ENCODE results near the gene CAMP.

CAMP gene, protein sequence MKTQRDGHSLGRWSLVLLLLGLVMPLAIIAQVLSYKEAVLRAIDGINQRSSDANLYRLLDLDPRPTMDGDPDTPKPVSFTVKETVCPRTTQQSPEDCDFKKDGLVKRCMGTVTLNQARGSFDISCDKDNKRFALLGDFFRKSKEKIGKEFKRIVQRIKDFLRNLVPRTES

DNA sequence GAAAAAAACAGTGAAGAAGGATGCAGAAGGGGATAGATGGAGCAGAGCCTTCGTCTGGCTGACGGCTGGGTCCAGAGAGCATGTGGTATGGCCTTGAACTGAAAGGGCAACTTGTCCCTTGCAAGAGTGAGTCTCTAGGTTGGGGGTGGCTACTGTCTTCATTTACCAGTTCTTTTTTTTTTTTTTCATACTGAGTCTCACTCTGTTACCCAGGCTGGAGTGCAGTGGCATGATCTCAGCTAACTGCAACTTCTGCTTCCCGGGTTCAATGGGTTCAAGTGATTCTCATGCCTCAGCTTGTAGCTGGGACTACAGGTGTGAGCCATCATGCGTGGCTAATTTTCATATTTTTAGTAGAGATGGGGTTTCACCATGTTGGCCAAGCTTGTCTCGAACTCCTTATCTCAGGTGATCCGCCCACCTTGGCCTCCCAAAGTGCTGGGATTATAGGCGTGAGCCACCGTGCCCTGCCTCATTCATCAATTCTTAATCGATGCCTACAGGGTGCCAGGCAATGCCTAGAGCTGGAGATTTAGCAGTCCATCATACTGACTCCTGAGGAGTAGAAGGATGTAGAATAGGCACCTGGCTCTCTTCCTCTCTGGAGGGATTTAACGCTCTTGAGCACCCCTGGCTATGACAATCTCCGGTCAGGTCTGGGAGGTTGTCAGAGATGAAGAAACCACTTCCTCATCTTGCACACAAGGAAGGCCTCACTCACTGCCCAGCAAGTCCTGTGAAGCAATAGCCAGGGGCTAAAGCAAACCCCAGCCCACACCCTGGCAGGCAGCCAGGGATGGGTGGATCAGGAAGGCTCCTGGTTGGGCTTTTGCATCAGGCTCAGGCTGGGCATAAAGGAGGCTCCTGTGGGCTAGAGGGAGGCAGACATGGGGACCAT is at the start of gene CAMP:
CAMP (plus strand) TSS at position 880 of the 898 bp plus-strand sequence; CDS start at position 897, 17 bp downstream.
- peak; percentile 91 for FAIRE-seq
- peak; percentile 58 for DNase-seq (ENCODE audit: extremely low spot score, insufficient read length, low read depth)

DNA sequence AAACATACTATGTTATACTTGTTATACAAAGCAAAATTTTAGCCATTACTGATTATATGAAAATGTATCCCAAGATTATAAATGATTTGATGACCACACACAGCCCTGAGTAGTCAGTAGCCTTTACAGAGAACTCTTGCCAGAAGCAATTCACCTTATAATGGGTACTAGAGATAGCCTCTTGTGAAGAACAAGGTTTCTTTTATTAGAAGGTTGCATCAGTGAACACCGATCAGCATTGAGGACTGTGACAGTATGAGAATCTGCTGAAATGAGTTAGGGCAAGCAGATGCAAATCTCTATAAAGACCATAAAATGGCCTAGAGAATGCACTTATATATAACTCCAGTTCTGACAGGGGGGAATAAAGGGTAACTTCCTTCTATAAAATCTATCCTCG is 45.2 kb upstream of the CAMP start:
- DNase-seq (ENCODE audit: extremely low spot score, insufficient read length, low read depth) = no peak
- no peak for FAIRE-seq

DNA sequence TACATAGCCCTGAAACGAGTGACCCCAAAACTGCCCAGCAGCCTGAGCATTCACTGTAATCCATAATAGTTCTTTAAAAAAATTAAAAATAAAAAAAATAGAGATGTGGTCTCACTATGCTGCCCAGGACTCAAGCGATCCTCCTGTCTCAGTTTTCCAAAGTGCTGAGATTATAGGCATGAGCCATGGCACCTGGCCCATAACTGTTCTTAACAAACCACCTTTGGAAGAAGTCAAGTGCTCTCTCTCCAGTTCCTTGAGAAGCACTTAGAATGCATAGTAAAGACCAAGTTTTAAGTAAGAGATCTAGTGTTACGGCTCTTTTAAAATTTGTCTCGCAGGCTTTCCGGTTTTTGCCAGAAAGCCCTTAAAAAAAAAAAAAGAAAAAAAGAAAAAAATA is 43.3 kb upstream of the CAMP start:
- no peak for FAIRE-seq
- DNase-seq (ENCODE audit: extremely low spot score, insufficient read length, low read depth) = no peak

DNA sequence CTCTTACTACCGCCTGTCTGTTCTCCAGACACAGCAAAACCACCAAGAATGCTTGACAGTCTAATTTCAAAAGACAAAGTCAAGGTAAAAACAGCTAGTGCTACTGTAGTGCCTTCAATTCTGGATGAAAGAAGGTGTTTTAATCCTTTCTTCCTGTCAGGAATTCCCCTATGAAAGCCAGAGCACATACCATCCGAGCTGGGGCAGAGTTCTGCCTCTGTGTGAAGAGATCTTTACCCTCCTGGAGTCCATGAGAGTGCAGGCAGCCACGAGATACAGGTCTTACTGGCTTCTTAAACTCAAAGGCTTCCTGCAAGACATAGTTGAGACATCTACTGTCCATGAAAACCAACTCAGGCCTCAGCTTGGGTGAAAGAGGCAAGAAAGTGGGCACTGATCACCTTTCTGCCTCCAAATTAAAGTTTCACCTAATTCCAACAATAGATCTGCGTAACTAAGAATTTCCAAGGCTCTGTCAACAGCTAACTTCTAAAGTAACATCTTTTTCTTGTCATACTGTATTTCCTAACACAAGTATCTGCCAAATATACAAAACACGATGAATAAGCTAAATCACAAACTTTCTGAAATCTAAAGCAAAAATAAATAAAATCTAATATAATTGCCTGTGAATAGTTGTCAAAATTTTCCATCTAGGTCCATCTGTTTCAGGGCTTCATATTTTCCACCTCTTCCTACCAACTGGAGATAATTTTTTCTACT is 42.6 kb upstream of the CAMP start:
- FAIRE-seq (no peak), DNase-seq (ENCODE audit: extremely low spot score, insufficient read length, low read depth) (no peak)

DNA sequence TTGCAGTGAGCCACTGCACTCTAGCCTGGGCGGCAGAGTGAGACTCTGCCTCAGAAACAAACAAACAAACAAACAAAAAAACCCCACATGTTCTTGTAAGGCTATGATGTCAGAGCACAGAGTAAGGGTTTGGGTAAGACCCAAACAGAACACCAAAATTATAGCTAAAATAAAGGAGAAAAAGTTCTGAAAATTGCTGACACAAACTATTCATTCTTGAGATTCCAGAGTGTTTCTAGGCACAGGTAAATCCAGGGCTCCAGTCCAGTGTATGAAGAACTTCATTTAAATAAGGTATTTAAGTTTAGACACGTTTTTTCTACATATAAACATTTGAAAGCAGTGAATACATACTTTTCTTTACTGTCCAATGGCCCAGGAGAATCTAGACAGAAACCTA is 39.0 kb upstream of the CAMP start:
- DNase-seq (ENCODE audit: extremely low spot score, insufficient read length, low read depth) (no peak), FAIRE-seq (no peak)

DNA sequence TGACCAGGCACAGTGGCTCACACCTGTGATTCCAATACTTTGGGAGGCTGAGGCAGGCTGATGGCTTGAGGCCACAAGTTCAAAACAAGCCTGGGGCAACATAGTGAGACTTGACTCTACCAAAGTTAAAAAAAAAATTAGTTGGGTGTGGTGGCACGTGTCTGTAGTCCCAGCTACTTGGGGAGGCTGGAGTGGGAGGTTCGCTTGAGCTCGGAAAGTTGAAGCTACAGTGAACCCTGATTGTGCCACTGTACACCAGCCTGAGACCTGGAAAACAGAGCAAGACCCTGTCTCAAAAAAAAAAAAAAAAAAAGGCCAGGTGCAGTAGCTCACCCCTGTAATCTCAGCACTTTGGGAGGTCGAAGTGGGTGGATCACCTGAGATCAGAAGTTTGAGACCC is 38.2 kb upstream of the CAMP start:
- FAIRE-seq = no peak
- DNase-seq (ENCODE audit: extremely low spot score, insufficient read length, low read depth) = no peak

DNA sequence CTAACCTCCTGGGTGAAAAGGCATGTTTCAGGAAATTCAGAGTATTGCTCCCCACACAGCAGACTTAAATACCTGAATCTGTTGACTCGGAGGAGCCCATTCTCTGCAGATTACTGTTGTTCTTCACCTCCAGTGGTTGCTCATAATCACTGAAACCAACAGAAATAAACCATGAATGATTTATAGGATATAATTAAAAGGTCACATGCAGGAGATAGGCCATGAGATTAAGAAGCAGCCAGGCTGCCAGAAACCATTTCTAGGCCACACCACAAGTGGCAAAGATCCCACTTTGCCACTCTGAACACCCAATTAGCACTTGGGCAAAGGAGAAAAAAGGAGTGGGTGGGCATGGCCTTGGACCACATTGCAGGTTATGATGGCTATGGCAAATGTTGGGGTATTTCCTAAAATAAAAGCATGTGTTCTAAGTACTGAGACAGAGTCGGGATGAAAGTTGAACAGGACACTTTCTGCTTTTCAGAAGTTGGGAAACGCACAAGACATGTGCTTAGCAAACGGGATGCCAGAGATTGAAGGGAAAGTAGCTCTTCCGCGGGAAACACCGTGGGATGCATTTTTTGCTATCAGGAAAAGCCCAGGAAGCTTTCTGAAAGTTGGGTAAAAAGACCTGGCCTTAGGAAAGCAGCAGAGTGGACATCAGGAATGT is 36.5 kb upstream of the CAMP start:
- DNase-seq (ENCODE audit: extremely low spot score, insufficient read length, low read depth) = no peak

DNA sequence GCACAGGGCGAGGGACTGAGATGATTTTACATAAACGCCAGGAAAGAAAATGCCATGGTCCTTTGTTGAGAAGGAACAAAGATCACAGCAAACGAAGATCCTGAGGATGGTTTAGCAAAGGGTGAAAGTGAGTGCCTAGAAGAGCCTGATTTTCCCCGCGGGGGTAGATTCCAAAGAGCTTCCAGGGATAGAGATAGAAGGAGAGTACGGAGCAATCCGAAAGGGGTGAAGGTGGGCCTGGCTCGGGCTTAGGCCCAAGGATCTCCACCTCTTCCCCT is 36.1 kb upstream of the CAMP start:
- FAIRE-seq = no peak
- DNase-seq (ENCODE audit: extremely low spot score, insufficient read length, low read depth) = no peak

More for the DNA sequence above, 36.5 kb upstream of the CAMP start:
- FAIRE-seq = no peak

DNA sequence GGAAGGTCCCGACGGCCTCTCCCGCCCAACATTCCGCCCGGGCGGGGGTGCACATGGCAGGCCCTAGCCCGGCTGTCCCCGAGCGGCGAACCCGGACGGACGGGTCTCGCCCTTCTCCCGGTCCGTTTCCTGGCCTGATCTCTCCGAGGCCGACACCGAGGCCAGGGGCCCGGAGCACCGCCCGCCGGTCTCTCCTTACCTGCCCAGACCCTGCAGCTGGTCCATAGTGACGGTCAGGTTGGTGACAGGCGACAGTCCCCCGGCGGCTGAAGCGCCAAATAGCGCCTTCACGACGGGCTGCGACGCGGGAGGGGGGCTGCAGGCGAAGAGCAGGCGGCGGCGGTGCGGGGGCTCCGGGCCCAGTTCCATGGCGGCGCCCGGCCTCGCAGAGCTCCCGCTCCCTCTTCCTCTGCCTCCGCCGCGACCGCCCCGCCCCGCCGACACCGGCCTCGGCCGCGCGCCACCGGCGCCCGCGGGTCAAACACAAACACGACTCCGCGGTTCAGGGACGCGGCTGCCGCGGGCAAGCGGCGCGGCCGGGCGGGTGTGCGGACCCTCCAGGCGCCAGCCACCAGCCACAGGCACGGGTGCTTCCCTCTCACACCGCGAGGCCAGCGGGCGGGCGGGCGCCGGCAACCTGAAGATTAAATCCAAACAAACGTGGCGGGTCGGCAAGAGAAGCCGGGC is 35.6 kb upstream of the CAMP start:
- FAIRE-seq (no peak), DNase-seq (ENCODE audit: extremely low spot score, insufficient read length, low read depth) (no peak)

DNA sequence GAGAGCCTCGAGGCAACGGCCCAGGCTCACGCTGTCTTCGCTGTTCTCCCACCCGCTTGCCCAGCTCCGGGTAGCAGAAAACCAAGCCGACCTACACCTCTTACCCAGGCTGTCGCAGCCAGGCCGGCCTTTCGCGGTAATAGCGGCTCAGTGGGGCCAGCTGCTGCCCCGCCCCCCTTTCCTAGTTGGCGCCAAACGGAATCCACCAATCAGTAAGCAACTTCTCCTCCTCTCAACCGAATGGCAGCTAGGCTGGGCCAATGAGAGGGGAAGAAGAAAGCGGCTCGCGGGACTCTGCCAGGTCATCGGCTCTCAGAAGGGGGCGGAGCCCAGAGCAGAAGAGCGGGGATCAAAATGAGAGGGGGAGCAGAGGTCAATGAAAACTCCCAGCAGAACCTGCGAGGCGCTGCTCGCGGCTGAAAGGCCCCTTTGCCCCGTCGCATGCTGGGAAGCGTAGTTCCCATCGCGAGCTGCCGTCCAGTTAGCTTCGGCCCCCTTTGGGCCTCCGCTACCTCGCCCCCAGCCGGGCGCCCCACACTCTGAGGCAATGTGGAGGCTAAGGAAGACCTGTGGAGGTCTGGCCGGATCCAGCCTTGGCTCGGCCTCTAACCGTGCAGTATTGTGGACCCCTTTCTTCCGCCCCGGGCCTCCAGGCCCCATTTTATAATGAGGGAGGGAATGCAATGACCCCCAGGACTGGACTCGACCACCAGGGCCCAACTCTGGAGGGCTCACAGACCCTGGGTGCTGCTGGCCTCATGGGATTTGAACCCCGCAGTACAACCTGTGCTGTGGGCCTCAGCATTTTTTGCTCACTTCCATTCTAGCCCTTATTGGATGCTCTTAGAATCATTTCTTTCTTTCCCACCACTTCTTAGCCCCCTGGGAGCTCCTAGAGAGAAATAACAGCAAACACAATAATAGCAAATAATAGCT is 34.8 kb upstream of the CAMP start, which contains the start of gene CDC25A:
CDC25A (minus strand) TSS at position 152 of the 936 bp plus-strand sequence. CDS start 470 bp downstream, outside the sequence.
- peak; percentile 99 for FAIRE-seq

DNA sequence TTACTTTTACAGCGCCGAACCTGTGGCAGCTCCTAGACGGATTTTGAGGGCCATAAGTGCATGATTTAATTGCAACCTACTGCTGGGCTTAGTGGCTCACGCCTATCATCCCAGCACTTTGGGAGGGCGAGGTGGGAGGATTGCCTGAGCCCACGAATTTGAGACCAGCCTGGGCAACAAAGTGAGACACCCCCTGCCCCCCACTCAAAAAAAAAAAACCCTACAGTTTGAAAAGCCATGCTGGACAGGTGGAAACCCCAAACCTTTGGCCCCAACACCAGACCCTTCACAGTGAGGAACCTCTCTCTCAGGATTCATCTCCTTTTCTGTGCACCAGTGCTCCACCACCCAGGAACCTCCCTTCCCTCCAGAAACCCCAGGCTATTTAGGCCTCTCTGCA is 34.0 kb upstream of the CAMP start:
- FAIRE-seq = no peak

More for the DNA sequence above, 34.8 kb upstream of the CAMP start, which contains the start of gene CDC25A:
- peak; percentile 94 for DNase-seq (ENCODE audit: extremely low spot score, insufficient read length, low read depth)

DNA sequence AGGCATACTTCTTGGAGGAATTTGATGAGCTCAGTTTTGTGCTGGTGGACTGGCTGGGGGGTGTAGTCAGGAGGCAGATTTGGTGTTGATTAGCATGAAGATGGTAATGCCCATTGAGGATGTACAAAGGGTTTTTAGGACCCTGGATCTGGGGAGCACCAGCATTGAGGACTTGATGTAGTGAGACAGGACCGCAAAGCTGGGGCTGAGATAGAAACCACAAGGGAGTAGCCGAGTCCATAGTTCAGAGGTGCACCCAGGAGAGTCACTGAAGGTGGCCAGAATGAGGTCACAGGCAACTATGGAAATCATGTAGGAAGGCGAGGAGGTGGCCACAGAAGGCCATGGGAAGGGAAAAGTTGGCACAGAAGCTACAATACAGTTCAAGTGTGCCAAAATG is 32.4 kb upstream of the CAMP start:
- FAIRE-seq = no peak

More for the DNA sequence above, 34.0 kb upstream of the CAMP start:
- no peak for DNase-seq (ENCODE audit: extremely low spot score, insufficient read length, low read depth)

DNA sequence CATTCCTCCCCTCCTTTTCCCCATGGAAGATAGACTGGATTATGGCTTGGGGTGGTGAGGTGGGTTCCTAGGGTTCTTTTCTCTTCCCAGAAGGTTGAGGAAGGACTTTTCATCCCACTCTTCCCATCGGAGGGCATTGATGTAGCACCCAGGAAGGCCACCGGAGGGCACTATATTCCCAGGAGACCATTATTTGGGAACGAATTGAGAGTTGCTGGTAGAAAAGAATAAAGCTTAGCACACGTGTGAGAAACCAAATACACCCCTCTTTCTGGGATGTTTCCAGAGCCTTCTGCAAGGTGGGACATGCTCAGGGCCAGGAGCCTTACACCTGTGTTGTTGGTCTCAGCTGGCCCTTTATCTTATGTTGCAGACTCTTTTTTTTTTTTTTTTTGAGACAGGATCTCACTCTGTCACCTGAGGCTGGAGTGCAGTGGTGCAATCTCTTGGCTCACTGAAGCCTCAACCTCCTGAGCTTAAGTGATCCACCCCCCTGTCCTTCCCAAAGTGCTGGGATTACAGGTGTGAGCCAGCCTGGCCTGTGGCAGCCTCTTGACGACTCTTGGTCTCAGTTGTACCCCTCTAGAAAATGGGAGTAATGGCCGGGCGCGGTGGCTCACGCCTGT is 28.7 kb upstream of the CAMP start:
- DNase-seq (ENCODE audit: extremely low spot score, insufficient read length, low read depth) = peak; percentile 32
- FAIRE-seq = peak; percentile 84

More for the DNA sequence above, 32.4 kb upstream of the CAMP start:
- no peak for DNase-seq (ENCODE audit: extremely low spot score, insufficient read length, low read depth)

DNA sequence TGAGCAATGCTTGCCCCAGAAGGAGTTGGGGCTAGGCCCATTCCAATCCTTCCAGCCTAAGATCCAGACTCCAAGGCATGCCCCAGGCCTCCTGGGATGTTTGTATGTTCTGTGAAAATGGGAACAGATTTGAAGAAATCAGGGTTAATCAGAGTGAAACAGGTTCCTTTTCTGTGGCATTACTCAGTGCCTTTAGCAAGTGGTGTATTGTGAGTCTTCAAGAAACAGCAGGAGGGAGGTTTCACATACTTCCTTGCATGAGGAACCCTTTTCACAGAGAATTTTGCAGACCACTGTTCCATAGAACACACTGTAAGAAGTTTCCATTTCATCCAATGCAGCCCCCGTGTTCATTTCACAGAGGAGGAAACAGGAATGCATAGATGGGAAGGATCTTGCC is 26.7 kb upstream of the CAMP start:
- FAIRE-seq (no peak), DNase-seq (ENCODE audit: extremely low spot score, insufficient read length, low read depth) (no peak)

DNA sequence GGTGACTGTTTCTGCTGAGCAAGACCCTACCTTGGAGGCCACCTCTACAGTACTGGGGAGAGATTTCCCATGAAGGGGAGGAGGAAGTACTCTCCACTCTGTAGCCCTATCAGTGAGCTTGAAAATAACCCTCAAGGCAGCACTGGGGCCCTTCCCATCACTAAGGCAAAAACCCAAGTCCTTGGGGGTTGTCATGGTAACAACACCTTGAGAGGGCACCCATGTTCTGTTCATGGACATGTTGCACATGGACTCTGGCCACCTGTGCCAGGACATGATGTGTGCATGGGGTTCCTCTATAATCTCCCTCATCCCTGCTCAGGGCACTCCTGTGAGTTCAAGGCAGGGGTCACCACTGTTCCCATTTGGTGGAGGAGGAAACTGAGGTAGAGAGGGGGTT is 24.2 kb upstream of the CAMP start:
- FAIRE-seq (no peak), DNase-seq (ENCODE audit: extremely low spot score, insufficient read length, low read depth) (no peak)

DNA sequence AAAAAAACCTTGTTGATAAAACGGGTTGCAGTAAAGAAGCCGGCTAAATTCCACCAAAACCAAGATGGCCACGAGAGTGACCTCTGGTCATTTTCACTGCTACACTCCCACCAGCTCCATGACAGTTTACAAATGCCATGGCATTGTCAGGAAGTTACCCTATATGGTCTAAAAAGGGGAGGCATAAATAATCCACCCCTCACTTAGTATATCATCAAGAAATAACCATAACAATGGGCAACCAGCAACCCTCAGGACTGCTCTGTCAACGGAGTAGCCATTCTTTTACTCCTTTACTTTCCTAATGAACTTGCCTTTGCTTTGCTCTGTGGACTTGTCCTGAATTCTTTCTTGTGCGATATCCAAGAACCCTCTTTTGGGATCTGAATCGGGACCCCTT is 20.7 kb upstream of the CAMP start:
- FAIRE-seq (no peak), DNase-seq (ENCODE audit: extremely low spot score, insufficient read length, low read depth) (no peak)

DNA sequence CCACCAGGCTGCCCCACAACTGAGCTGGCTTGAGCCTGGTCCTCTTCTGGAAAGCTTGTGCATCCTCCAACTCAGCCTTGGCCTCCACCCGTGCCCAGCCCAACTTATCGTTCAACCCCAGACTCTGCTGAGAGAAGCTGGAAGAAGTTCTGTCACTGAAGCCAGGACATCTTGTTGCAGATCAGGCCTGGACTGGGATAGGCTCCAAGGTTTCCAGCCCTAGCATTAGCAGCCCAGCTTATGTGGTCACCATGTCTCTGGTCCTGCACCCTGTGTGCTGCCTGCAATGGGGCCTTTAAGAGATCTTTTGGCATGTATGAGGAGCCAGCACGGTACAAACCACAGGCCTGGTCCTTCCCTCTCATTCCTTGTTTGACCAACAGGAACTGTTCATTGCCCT is 15.2 kb upstream of the CAMP start:
- FAIRE-seq (no peak), DNase-seq (ENCODE audit: extremely low spot score, insufficient read length, low read depth) (no peak)

DNA sequence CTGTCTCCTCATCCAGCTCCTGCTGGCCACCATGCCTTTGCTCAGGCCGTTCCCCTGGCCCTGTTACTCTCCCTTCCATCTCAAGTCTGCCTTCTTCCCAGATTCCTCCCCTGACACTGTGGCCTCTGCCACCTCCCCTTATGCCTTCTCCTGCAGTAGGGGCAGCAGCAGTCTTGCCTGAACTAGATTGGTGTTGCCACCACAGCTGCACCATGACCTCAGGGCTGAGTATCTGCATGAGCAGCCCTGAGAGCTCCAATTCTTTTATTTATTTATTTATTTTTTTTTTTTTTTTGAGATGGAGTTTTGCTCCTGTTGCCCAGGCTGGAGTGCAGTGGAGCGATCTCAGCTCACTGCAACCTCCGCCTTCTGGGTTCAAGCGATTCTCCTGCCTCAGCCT is 13.8 kb upstream of the CAMP start:
- FAIRE-seq (no peak), DNase-seq (ENCODE audit: extremely low spot score, insufficient read length, low read depth) (no peak)
